Amniotic epithelial cell (primary cell): ENCODE data around the gene UBE2O.

ENCODE experiments used
- DNase-seq: peaks from one replicate; pipeline ENCODE4 v3.0.0-alpha.2; 2010; ENCODE audit warnings: low read depth

Gene UBE2O

DNA sequence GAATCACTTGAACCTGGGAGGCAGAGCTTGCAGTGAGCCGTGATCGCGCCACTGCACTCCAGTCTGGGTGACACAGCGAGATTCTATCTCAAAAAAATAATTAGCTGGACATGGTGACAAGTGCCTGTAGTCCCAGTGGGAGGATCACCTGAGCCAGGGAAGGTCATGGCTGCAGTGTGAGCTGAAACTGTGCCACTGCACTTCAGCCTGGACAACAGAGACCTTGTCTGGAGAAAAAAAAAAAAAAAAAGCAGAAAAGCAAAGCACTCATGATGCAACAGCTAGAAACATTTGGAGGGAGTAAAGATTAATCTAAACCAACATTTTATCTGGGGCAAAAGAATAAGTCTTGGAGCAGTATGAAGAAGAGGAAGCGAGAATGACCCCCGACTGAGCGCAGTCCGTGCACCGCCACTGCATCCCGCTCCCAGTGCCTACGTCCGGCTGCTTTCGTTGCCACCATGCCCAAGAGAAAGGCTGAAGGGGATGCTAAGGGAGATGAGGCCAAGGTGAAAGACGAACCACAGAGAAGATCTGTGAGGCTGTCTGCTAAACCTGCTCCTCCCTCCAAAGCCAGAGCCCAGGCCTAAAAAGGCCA, 107.5 kb downstream of the UBE2O start:
- no peak for DNase-seq

DNA sequence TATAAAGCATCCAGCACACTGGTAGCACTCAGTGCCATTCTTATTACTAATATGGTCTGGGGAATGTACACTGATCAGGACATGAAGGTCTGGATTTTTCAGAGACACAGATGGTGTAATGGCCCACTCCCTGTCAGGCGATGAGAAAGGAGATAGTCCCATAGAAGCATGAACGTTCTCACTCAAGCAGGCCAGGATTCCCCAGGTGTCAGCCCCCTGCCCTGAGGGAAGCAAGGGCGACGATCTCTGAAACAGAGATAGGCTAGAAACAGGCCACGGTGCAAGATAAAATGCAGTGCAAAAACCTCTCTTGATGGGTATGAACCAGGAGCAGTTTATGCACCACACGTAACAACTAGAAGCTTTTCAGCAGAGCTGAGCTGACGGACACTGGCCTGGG, 109.8 kb downstream of the UBE2O start:
- DNase-seq, result no peak

DNA sequence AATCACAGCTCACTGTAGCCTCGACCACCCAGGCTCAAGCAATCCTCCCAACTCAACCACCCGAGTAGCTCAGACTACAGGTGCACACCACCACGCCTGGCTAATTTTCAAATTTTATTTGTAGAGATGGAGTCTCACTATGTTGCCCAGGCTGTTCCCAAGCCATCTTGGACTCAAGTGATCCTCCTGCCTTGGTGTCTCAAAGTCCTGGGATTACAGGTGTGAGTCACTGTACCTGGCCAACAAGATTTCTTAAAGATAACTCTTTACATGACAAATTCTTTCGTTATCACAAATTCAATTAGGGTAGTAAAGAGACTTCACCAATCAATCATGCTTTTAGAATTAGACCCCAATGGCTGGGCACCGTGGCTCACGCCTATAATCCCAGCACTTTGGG, 111.7 kb downstream of the UBE2O start:
- DNase-seq, result no peak
